Measurements from ENCODE around the gene ARID3A. TPM values are rescaled to one million over a fixed set of nuclear protein-coding genes. Genes with fewer than 3 reads are reported as not detected.

Gene ARID3A
- total and polyA plus RNA-seq, 12 donors: 3.0 to 11.7 (median 5.0) TPM

DNA sequence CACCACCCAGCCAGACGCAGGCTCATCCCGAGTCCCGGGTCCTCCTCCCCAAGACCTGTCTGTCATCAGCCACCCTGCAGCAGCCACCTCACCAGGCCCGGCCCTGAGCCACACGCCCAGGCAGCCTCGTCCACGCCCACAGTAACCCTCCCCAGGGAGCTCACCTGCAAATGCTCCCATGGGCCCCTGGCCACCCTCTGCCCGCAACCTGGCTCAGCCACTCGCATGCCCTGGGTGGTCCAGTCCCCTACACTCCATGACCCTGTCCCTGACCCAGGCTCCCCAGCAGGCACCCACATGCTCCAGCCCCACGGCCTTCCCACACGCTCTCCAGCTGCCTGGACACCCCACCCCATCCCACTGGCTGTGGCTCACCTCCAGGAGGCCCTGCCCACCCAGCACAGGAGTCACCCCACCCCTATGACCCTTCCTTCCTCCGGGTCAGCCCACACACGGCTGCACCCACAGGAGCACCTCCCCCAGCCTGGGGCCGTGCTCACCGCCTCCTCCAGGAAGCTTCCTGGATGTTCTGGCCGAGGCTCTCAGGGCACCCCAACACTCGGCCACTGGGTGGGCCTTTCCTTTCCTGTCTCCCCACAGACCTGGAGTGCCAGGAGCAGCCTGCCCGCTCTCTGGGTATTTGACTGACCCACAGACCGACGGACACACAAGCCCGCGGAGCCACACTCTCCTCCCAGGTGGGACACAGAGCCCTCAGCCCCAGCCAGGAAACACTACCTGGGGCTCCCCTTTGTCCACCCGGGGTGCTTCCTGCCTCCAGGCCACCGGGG, 91.5 kb downstream of the ARID3A start:
- Histone ChIP-seq H3K4me3 (peak overlapping the region in 3 of 10 donors; percentile 23 to 25 (median 25)), H3K27me3 (no peaks in the 10 kb centered on the region), H3K4me1 (peaks cover 53 to 75% (median 64%) of the 10 kb centered on the region in 9 donors), H3K9me3 (no peaks in the 10 kb centered on the region), H3K36me3 (peaks cover 0 to 40% (median 18%) of the 10 kb centered on the region in 9 donors), H3K27ac (peak overlapping the region in 8 of 10 donors; percentile 0 to 53 (median 38))
- intact Hi-C loops (cut with DNase I): no loop called here
- 53 to 55% methylated on average over 24 of the region's 24 CpGs for WGBS, 2 donors
- TF ChIP-seq, protein P1, sequence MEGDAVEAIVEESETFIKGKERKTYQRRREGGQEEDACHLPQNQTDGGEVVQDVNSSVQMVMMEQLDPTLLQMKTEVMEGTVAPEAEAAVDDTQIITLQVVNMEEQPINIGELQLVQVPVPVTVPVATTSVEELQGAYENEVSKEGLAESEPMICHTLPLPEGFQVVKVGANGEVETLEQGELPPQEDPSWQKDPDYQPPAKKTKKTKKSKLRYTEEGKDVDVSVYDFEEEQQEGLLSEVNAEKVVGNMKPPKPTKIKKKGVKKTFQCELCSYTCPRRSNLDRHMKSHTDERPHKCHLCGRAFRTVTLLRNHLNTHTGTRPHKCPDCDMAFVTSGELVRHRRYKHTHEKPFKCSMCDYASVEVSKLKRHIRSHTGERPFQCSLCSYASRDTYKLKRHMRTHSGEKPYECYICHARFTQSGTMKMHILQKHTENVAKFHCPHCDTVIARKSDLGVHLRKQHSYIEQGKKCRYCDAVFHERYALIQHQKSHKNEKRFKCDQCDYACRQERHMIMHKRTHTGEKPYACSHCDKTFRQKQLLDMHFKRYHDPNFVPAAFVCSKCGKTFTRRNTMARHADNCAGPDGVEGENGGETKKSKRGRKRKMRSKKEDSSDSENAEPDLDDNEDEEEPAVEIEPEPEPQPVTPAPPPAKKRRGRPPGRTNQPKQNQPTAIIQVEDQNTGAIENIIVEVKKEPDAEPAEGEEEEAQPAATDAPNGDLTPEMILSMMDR (IDR thresholded peaks at IDR 0.05): no peak
- DNase-seq: no peak
- no peak for ATAC-seq

GRCh38 chr19:1017906-1018305, 92.1 kb downstream of the ARID3A start:
- no peak for DNase-seq
- ATAC-seq: no peak
- 82 to 92% methylated on average over 9 of the region's 9 CpGs for WGBS, 2 donors
- peak overlapping the region in 5 of 10 donors; percentile 0 to 53 (median 49) for H3K27ac ChIP-seq
- H3K4me1 ChIP-seq: peaks cover 53 to 81% (median 68%) of the 10 kb centered on the region in 9 donors
- no peaks in the 10 kb centered on the region for H3K27me3 ChIP-seq
- peaks cover 0 to 34% (median 12%) of the 10 kb centered on the region in 9 donors for H3K36me3 ChIP-seq
- TF ChIP-seq, protein P1 (IDR thresholded peaks at IDR 0.05): no peak
- no peaks in the 10 kb centered on the region for H3K9me3 ChIP-seq
- intact Hi-C loops (cut with DNase I): no loop called here
- peak overlapping the region in 1 of 10 donors; percentile 71 for H3K4me3 ChIP-seq

- no peaks in the 10 kb centered on the region for H3K9me3 ChIP-seq
- WGBS, 2 donors: 69% methylated on average over 5 of the region's 5 CpGs
- DNase-seq (no peak), ATAC-seq (no peak)
- H3K36me3 ChIP-seq: peaks cover 0 to 29% (median 8%) of the 10 kb centered on the region in 9 donors
- TF ChIP-seq, protein P1 (IDR thresholded peaks at IDR 0.05): no peak
- H3K27me3 ChIP-seq: no peaks in the 10 kb centered on the region
- H3K27ac ChIP-seq: peak overlapping the region in 1 of 10 donors; percentile 39
- H3K4me1 ChIP-seq: peaks cover 53 to 84% (median 71%) of the 10 kb centered on the region in 9 donors
- intact Hi-C loops (cut with DNase I): no loop called here
- H3K4me3 ChIP-seq: peak overlapping the region in 1 of 10 donors; percentile 71
Measured at GRCh38 chr19:1018393-1018792, 92.6 kb downstream of the ARID3A start.

GRCh38 chr19:1018932-1019615, 93.2 kb downstream of the ARID3A start:
- Histone ChIP-seq H3K36me3 (peaks cover 0 to 22% (median under 1%) of the 10 kb centered on the region in 9 donors), H3K4me3 (peak overlapping the region in 9 of 10 donors; percentile 70 to 91 (median 81)), H3K9me3 (no peaks in the 10 kb centered on the region), H3K4me1 (peaks cover 53 to 82% (median 71%) of the 10 kb centered on the region in 9 donors), H3K27ac (peak overlapping the region in 7 of 10 donors; percentile 11 to 97 (median 94)), H3K27me3 (no peaks in the 10 kb centered on the region)
- ATAC-seq: no peak
- intact Hi-C loops (cut with DNase I): no loop called here
- peak in 1 of 2 donors; percentile 15 for DNase-seq
- TF ChIP-seq, protein P1 (IDR thresholded peaks at IDR 0.05): no peak
- 42 to 44% methylated on average over 17 of the region's 17 CpGs for WGBS, 2 donors

Measured in heart right ventricle (tissue), 16 donors.